Measurements from ENCODE around the gene RAMACL.

The RAMACL gene

GRCh38 chr6:166596776-166597507 is 10.5 kb upstream of the RAMACL start:
- TF ChIP-seq CTCF (IDR thresholded peaks at IDR 0.05; ENCODE audit: extremely low read depth, insufficient read depth, missing control alignments) = no peak
- in situ Hi-C loops (cut with MboI; ENCODE audit: low pct_unique_long_range_greater_than_20kb, low sequenced_read_pairs, unreplicated experiment) = no loop called here
- DNase-seq (ENCODE audit: low spot score) = no peak

GRCh38 chr6:166595949-166596348 is 9.5 kb upstream of the RAMACL start:
- TF ChIP-seq CTCF (IDR thresholded peaks at IDR 0.05; ENCODE audit: extremely low read depth, insufficient read depth, missing control alignments) = no peak
- no peak for DNase-seq (ENCODE audit: low spot score)
- in situ Hi-C loops (cut with MboI; ENCODE audit: low pct_unique_long_range_greater_than_20kb, low sequenced_read_pairs, unreplicated experiment) = no loop called here

GRCh38 chr6:166595061-166595780 is 8.7 kb upstream of the RAMACL start:
- in situ Hi-C loops (cut with MboI; ENCODE audit: low pct_unique_long_range_greater_than_20kb, low sequenced_read_pairs, unreplicated experiment) = no loop called here
- TF ChIP-seq CTCF (IDR thresholded peaks at IDR 0.05; ENCODE audit: extremely low read depth, insufficient read depth, missing control alignments) = no peak
- DNase-seq (ENCODE audit: low spot score) = no peak

GRCh38 chr6:166592821-166593220 is 6.3 kb upstream of the RAMACL start:
- no peak for TF ChIP-seq CTCF (IDR thresholded peaks at IDR 0.05; ENCODE audit: extremely low read depth, insufficient read depth, missing control alignments)
- no peak for DNase-seq (ENCODE audit: low spot score)
- in situ Hi-C loops (cut with MboI; ENCODE audit: low pct_unique_long_range_greater_than_20kb, low sequenced_read_pairs, unreplicated experiment) = no loop called here

GRCh38 chr6:166591961-166592520 is 5.6 kb upstream of the RAMACL start:
- no peak for TF ChIP-seq CTCF (IDR thresholded peaks at IDR 0.05; ENCODE audit: extremely low read depth, insufficient read depth, missing control alignments)
- DNase-seq (ENCODE audit: low spot score) = no peak
- in situ Hi-C loops (cut with MboI; ENCODE audit: low pct_unique_long_range_greater_than_20kb, low sequenced_read_pairs, unreplicated experiment) = no loop called here

GRCh38 chr6:166591026-166591425 is 4.5 kb upstream of the RAMACL start:
- in situ Hi-C loops (cut with MboI; ENCODE audit: low pct_unique_long_range_greater_than_20kb, low sequenced_read_pairs, unreplicated experiment) = no loop called here
- TF ChIP-seq CTCF (IDR thresholded peaks at IDR 0.05; ENCODE audit: extremely low read depth, insufficient read depth, missing control alignments) = no peak

More at GRCh38 chr6:166591026-166591425, 4.5 kb upstream of the RAMACL start:
- no peak for DNase-seq (ENCODE audit: low spot score)
